Endothelial cell of umbilical vein (primary cell): ENCODE measurements around the gene MRPS6. TPM values are rescaled to one million over a fixed set of nuclear protein-coding genes. Genes with fewer than 3 reads are reported as not detected.

Experiments used
- BruUV-seq: library from RNA; stranded (reverse); fragments of 400-500 nt; replicated peaks from 2 replicates; lab custom pipeline; 2021; lab: Mats Ljungman, UMichigan
- CTCF ChIA-PET: fragments of 300-600, 350-600 bp; sonication (Branson Sonifier 250); formaldehyde crosslinking; loops from one replicate; lab custom pipeline; 2021; ENCODE audit warnings: antibody characterized with exemption, inconsistent platforms; lab: Charles Lee
- POLR2A ChIA-PET: fragments of 300-600, 350-600 bp; sonication (Branson Sonifier 250); formaldehyde crosslinking; loops from one replicate; lab custom pipeline; 2021; ENCODE audit warnings: antibody characterized with exemption, inconsistent platforms; lab: Charles Lee
- DNase-seq: peaks from one replicate; pipeline ENCODE4 v3.0.0-alpha.2; 2011; ENCODE audit warnings: low read depth, low spot score
- FAIRE-seq: peaks from 2 replicates; lab custom pipeline; 2011; peaks lifted over from hg19 to GRCh38; lab: Jason Lieb, UNC
- H2AFZ ChIP-seq: 2 replicates; pipeline ENCODE4 v1.6.0; 2012; ENCODE audit warnings: low read depth, low read length, control low read depth, inconsistent platforms
- H3K27ac ChIP-seq: 2 replicates; pipeline ENCODE4 v1.5.1; 2011; ENCODE audit warnings: low read depth, mild to moderate bottlenecking, control low read depth, low read length, moderate library complexity; ENCODE audit not compliant: insufficient read depth
- H3K27me3 ChIP-seq, 2 experiments: 2 replicates each; pipeline versions ENCODE4 v1.6.0 to v1.6.1; 2011; ENCODE audit warnings: low read length in 2 of 2, mixed read lengths in 1 of 2; ENCODE audit not compliant: control insufficient read depth in 2 of 2, insufficient read depth in 2 of 2
- H3K36me3 ChIP-seq, 2 experiments: 2 replicates in 1 of 2; 3 replicates in 1 of 2; pipeline ENCODE4 v1.5.1; 2011; ENCODE audit warnings: low read length in 2 of 2, mild to moderate bottlenecking in 1 of 2, moderate library complexity in 1 of 2; ENCODE audit not compliant: control insufficient read depth in 2 of 2, insufficient read depth in 2 of 2; ENCODE audit errors: extremely low read depth in 1 of 2
- H3K4me1 ChIP-seq: 3 replicates; pipeline ENCODE4 v1.5.1; 2011; ENCODE audit warnings: mild to moderate bottlenecking, low read length; ENCODE audit not compliant: control insufficient read depth, insufficient read depth; ENCODE audit errors: extremely low read depth
- H3K4me2 ChIP-seq: 2 replicates; pipeline ENCODE4 v1.6.1; 2011; ENCODE audit warnings: low read length, control low read depth, mixed read lengths; ENCODE audit not compliant: insufficient read depth
- H3K4me3 ChIP-seq, 3 experiments: fragments of 200-600 bp in 1 of 3; sonication (generic), shearing (Covaris generic) in 1 of 3; replicated peaks in 1 of 3; 2 replicates each; pipeline ENCODE4 v1.5.1; 2011 to 2016; ENCODE audit warnings: control low read depth in 3 of 3, low read length in 3 of 3, mild to moderate bottlenecking in 2 of 3, inconsistent platforms in 1 of 3, low read depth in 1 of 3, moderate library complexity in 1 of 3; ENCODE audit not compliant: insufficient read depth in 1 of 3
- H3K79me2 ChIP-seq: 2 replicates; pipeline ENCODE4 v1.6.0; 2012; ENCODE audit warnings: low read length, inconsistent platforms; ENCODE audit not compliant: control insufficient read depth, insufficient read depth
- H3K9ac ChIP-seq: replicated peaks from 2 replicates; pipeline ENCODE3; 2011; ENCODE audit warnings: low read length, control low read depth; ENCODE audit not compliant: insufficient read depth; ENCODE audit errors: extremely low read depth
- H3K9me1 ChIP-seq: replicated peaks from 3 replicates; pipeline ENCODE4 v1.6.0; 2011; ENCODE audit warnings: mild to moderate bottlenecking, low read length; ENCODE audit not compliant: control insufficient read depth, insufficient read depth; ENCODE audit errors: extremely low read depth
- H3K9me3 ChIP-seq: replicated peaks from 2 replicates; pipeline ENCODE4 v1.5.1; 2012; ENCODE audit warnings: low read length, inconsistent platforms; ENCODE audit not compliant: control insufficient read depth, insufficient read depth
- H4K20me1 ChIP-seq: replicated peaks from 2 replicates; pipeline ENCODE3; 2011; ENCODE audit warnings: mild to moderate bottlenecking, low read length; ENCODE audit not compliant: control insufficient read depth, insufficient read depth; ENCODE audit errors: extremely low read depth
- CTCF ChIP-seq, 2 donors: IDR thresholded peaks; 1 replicate in 1 of 2; 2 replicates in 1 of 2; pipeline ENCODE4 v1.5.1; 2011; ENCODE audit warnings: low read length in 2 of 2, mild to moderate bottlenecking in 2 of 2, moderate library complexity in 2 of 2, control low read depth in 1 of 2, inconsistent platforms in 1 of 2, low read depth in 1 of 2; ENCODE audit not compliant: insufficient read depth in 1 of 2; ENCODE audit errors: extremely low read depth in 1 of 2
- EZH2 ChIP-seq: IDR thresholded peaks from 2 replicates; pipeline ENCODE4 v1.6.1; 2012; ENCODE audit warnings: borderline replicate concordance, low read depth, mild to moderate bottlenecking, moderate library complexity, low read length, inconsistent platforms; ENCODE audit not compliant: severe bottlenecking
- FOS ChIP-seq: IDR thresholded peaks from 2 replicates; pipeline ENCODE4 v1.6.1; 2011; ENCODE audit warnings: mild to moderate bottlenecking, low read length, moderate library complexity, borderline replicate concordance; ENCODE audit not compliant: insufficient read depth
- JUN ChIP-seq: IDR thresholded peaks from 2 replicates; pipeline ENCODE4 v1.6.1; 2011; ENCODE audit warnings: borderline replicate concordance, low read depth; ENCODE audit not compliant: insufficient read length, insufficient read depth
- POLR2A ChIP-seq: IDR thresholded peaks from 2 replicates; pipeline ENCODE4 v1.6.1; 2012; ENCODE audit warnings: low read depth, mild to moderate bottlenecking, control low read depth, low read length
- POLR2AphosphoS5 ChIP-seq: IDR thresholded peaks from 2 replicates; pipeline ENCODE4 v1.6.1; 2012; ENCODE audit warnings: low read depth, mild to moderate bottlenecking, control low read depth, low read length, moderate library complexity; ENCODE audit not compliant: insufficient read depth
- dilution Hi-C: fragments of 300-500 bp; cut with MboI; formaldehyde crosslinking; loops from one replicate; pipeline ENCODE4 v1.15.0; 2019; ENCODE audit warnings: low sequenced_read_pairs; ENCODE audit not compliant: extremely low pct_ligation_motif_present
- intact Hi-C: fragments of 100-400 bp; cut with micrococcal nuclease; formaldehyde crosslinking; loops from one replicate; pipeline ENCODE4 v1.10.0; 2022
- polyA plus RNA-seq, 4 experiments: library from polyadenylated mRNA; depleted of rRNA in 3 of 4; stranded (reverse) in 3 of 4; unstranded in 1 of 4; fragments of >200 nt; gene quantifications; 2 replicates each; pipeline versions ENCODE4 v1.2.1 to v1.2.3, GENCODE V29; 2011 to 2012; ENCODE audit warnings: missing spikeins in 1 of 4
- total RNA-seq: library from RNA; stranded (reverse); gene quantifications from 2 replicates; pipeline ENCODE4 v1.2.3, GENCODE V29; 2021

MRPS6 gene
- total and polyA plus RNA-seq, 2 donors (not counting 3 experiments of a cell fraction or from before 2014, with no cell fraction given), result 19.8 to 37.2 TPM

GRCh38 chr21:34133392-34133791 is 60.0 kb downstream of the MRPS6 start:
- TF ChIP-seq POLR2AphosphoS5 (no peak), EZH2 (no peak), FOS (no peak), CTCF (IDR thresholded peaks at IDR 0.05; ENCODE audit: extremely low read depth in 1 of 2, insufficient read depth in 1 of 2, low read depth in 1 of 2, low read length in 2 of 2) (no peak)
- no peaks in the 10 kb centered on the region for H3K9me3 ChIP-seq
- no peak overlapping the region for H3K4me2 ChIP-seq
- dilution Hi-C loops (no loop called here), intact Hi-C loops (no loop called here)
- FAIRE-seq, result no peak
- peaks cover 0 to 4% of the 10 kb centered on the region in 2 experiments for H3K36me3 ChIP-seq
- ChIA-PET POLR2A (no interaction called here), CTCF (interaction anchor here (1.1 to 1.3 kb wide), 2 partner anchors 9 to 214 kb away, joined by 3 read pairs; no protein-coding TSS in a partner anchor)
- H2AFZ ChIP-seq, result no peak overlapping the region
- H4K20me1 ChIP-seq, result peaks cover 2% of the 10 kb centered on the region
- no peaks in the 10 kb centered on the region for H3K27me3 ChIP-seq
- BruUV-seq, result no TSS peak
- no peak for DNase-seq
- H3K79me2 ChIP-seq, result peaks cover 4% of the 10 kb centered on the region
- no peak overlapping the region for H3K27ac ChIP-seq
- peaks cover 3% of the 10 kb centered on the region for H3K9me1 ChIP-seq
- no peak overlapping the region for H3K9ac ChIP-seq
- no peak overlapping the region for H3K4me3 ChIP-seq
- peaks cover 6% of the 10 kb centered on the region for H3K4me1 ChIP-seq

GRCh38 chr21:34133802-34134201 is 60.4 kb downstream of the MRPS6 start:
- Histone ChIP-seq H3K9me1 (peaks cover 3% of the 10 kb centered on the region), H3K36me3 (peaks cover 0 to 4% of the 10 kb centered on the region in 2 experiments), H2AFZ (no peak overlapping the region), H3K27ac (no peak overlapping the region), H3K79me2 (peaks cover 4% of the 10 kb centered on the region), H3K4me2 (no peak overlapping the region), H3K27me3 (no peaks in the 10 kb centered on the region), H4K20me1 (peaks cover 2% of the 10 kb centered on the region), H3K4me3 (no peak overlapping the region), H3K9me3 (no peaks in the 10 kb centered on the region), H3K4me1 (peaks cover 6% of the 10 kb centered on the region), H3K9ac (no peak overlapping the region)
- dilution Hi-C loops, result no loop called here
- FAIRE-seq (no peak), DNase-seq (no peak)
- no TSS peak for BruUV-seq
- CTCF ChIA-PET, result interaction anchor here (1.1 to 1.3 kb wide), 3 partner anchors 9 to 214 kb away, joined by 3 to 4 read pairs (median 3); no protein-coding TSS in a partner anchor
- POLR2A ChIA-PET, result no interaction called here
- intact Hi-C loops, result no loop called here
- TF ChIP-seq POLR2A, result no peak
- TF ChIP-seq JUN, result no peak
- TF ChIP-seq CTCF (IDR thresholded peaks at IDR 0.05; ENCODE audit: extremely low read depth in 1 of 2, insufficient read depth in 1 of 2, low read depth in 1 of 2, low read length in 2 of 2), result peak; percentile 12 to 23
